Measurements from ENCODE around the gene KYAT1. TPM values are rescaled to one million over a fixed set of nuclear protein-coding genes. Genes with fewer than 3 reads are reported as not detected.

The KYAT1 gene
- total RNA-seq, 3 donors from 2014 or later, result 1.9 to 6.4 (median 2.9) TPM

GRCh38 chr9:128822407-128823042, 59.2 kb downstream of the KYAT1 start:
- no peak for TF ChIP-seq CTCF (IDR thresholded peaks at IDR 0.05)
- intact Hi-C loops (cut with DNase I, micrococcal nuclease), result no loop called here
- no peaks in the 10 kb centered on the region for H3K36me3 ChIP-seq (ENCODE audit: low read depth)
- no peak for ATAC-seq
- no peaks in the 10 kb centered on the region for H3K9me3 ChIP-seq
- no peak for DNase-seq
- H3K4me1 ChIP-seq (ENCODE audit: low read depth), result peaks cover 15% of the 10 kb centered on the region
- no peak overlapping the region for H3K4me3 ChIP-seq

DNA sequence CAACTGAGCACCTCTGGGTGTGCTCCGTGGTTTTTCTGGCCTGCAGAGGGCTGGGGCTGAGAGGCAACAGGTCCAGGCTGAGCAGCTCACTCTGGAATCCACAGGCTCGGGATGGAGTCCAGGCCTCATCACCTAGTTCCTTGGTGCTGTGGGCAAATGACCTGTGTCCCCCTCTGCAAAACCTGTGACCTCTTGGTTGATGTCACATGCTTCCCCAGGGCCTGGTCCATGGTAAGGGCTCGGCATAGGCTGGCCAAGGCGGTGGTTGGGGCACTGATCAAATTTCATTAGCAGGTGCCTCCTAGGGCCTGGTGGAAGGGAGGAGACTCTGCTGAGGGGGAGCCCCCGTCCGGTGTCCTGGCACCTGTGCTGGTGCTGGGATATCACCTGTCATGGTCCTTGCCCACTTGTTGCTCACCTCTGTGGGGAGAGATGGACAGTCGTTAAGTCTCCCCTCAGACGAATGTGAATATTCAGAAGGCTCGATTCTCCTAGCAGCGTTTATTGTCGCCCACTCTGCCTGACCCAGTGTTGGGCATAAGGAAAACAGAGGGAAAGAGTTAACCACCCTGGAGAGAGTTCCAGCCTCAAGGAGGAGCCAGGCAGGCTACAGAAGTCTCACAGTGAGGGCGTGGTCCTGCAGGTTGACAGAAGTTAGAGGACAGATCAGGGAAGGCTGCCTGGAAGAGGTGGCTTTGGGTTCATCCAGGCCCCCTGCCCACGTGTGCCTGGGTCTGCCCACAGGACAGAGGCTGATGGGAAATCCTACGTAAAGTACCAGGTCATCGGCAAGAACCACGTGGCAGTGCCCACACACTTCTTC, 60.0 kb downstream of the KYAT1 start:
- H3K4me3 ChIP-seq, result no peak overlapping the region
- DNase-seq (no peak), ATAC-seq (no peak)
- peaks cover 15% of the 10 kb centered on the region for H3K4me1 ChIP-seq (ENCODE audit: low read depth)
- H3K36me3 ChIP-seq (ENCODE audit: low read depth), result no peaks in the 10 kb centered on the region
- TF ChIP-seq CTCF (IDR thresholded peaks at IDR 0.05), result no peak
- intact Hi-C loops (cut with DNase I, micrococcal nuclease), result no loop called here
- no peaks in the 10 kb centered on the region for H3K9me3 ChIP-seq

GRCh38 chr9:128820665-128821583, 60.8 kb downstream of the KYAT1 start:
- H3K4me3 ChIP-seq, result no peak overlapping the region
- peaks cover 15% of the 10 kb centered on the region for H3K4me1 ChIP-seq (ENCODE audit: low read depth)
- H3K36me3 ChIP-seq (ENCODE audit: low read depth), result no peaks in the 10 kb centered on the region
- DNase-seq (no peak), ATAC-seq (no peak)
- intact Hi-C loops (cut with DNase I, micrococcal nuclease), result no loop called here
- no peak for TF ChIP-seq CTCF (IDR thresholded peaks at IDR 0.05)
- H3K9me3 ChIP-seq, result no peaks in the 10 kb centered on the region

DNA sequence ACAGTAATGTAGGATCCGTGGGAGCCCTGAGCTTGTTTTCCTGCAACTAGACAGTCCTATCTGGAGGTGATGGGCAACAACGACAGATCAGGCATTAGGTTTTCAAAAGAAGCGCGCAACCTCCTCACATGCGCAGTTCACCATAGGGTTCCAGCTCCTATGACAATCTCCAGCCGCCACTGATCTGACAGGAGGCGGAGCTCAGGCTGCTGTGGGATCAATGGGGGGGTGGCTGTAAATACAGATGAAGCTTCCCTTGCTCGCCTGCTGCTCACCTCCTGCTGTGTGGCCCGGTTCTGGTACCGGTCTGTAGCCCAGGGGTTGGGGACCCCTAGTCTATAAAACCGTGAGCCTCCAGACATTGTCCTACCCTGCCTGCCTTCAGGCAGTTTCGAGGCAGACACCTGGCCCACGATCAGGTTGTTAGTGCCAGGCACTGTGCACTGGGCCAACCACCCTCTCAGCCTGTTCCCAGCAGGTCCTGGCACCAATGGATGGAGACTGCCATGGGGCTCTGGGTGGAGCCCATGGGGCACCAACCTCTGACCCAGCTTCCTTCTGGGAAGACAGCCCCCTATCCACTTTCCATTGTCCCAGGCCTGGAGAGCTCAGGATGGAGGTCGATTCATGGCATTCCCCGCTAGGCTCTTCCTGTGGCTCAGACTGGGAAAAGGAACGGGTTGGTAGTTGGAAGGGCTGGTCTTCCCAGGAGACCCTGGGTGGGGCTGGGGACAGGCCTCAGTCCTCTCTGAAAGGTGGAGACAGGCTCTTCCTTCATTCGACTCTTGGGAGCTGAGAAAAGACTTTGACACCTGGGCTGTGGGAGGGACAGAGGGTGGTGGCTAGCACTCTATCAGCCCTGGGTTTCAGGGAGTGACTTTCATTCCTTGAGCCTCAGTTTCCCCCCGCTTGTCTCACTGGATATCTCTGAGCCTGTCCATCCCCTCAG, 61.8 kb downstream of the KYAT1 start:
- DNase-seq, result peak in 1 of 3 donors; percentile 42
- TF ChIP-seq CTCF (IDR thresholded peaks at IDR 0.05), result no peak
- intact Hi-C loops (cut with DNase I, micrococcal nuclease), result no loop called here

More for the DNA sequence above, 61.8 kb downstream of the KYAT1 start:
- ATAC-seq, result no peak
- H3K4me1 ChIP-seq (ENCODE audit: low read depth), result peaks cover 15% of the 10 kb centered on the region
- H3K9me3 ChIP-seq, result no peaks in the 10 kb centered on the region
- H3K4me3 ChIP-seq, result no peak overlapping the region
- no peaks in the 10 kb centered on the region for H3K36me3 ChIP-seq (ENCODE audit: low read depth)

Data from mucosa of descending colon (tissue), 3 donors.